ENCODE data around the gene HOXA11.
A peak's percentile ranks its signal among the peaks of the same experiment; 100 is the strongest.

Gene HOXA11

GRCh38 chr7:27163288-27164044, 21.6 kb downstream of the HOXA11 start:
- no peak for TF ChIP-seq EZH2phosphoT487 (IDR thresholded peaks at IDR 0.05; ENCODE audit: borderline replicate concordance, low read length)
- no peak for TF ChIP-seq CTCF (IDR thresholded peaks at IDR 0.05; ENCODE audit: low read depth, low read length, poor library complexity, severe bottlenecking)
- no peaks in the 10 kb centered on the region for H3K36me3 ChIP-seq (ENCODE audit: control insufficient read depth, low read length)
- no peak overlapping the region for H3K4me2 ChIP-seq (ENCODE audit: low read length)
- no peaks in the 10 kb centered on the region for H3K79me2 ChIP-seq (ENCODE audit: control insufficient read depth, low read length)
- peaks cover 63% of the 10 kb centered on the region for H3K27me3 ChIP-seq (ENCODE audit: control insufficient read depth, low read length)
- H3K9me2 ChIP-seq (replicated peaks; ENCODE audit: control insufficient read depth, low read length) = no peaks in the 10 kb centered on the region
- H3F3A ChIP-seq (ENCODE audit: control insufficient read depth, insufficient read depth) = no peaks in the 10 kb centered on the region; the same call in 1 of the 2 replicates
- H3K4me3 ChIP-seq (ENCODE audit: low read length) = no peak overlapping the region
- H3K9me3 ChIP-seq (ENCODE audit: control insufficient read depth, insufficient read depth, low read length) = no peaks in the 10 kb centered on the region
- H4K20me1 ChIP-seq (ENCODE audit: control insufficient read depth, insufficient read depth, low read depth, low read length) = no peaks in the 10 kb centered on the region
- peaks cover 19% of the 10 kb centered on the region for H3K4me1 ChIP-seq (ENCODE audit: control insufficient read depth, low read length)
- H3K27ac ChIP-seq (ENCODE audit: low read depth, low read length) = no peak overlapping the region

- no peak for TF ChIP-seq CTCF (IDR thresholded peaks at IDR 0.05; ENCODE audit: low read depth, low read length, poor library complexity, severe bottlenecking)
- no peak for TF ChIP-seq EZH2phosphoT487 (IDR thresholded peaks at IDR 0.05; ENCODE audit: borderline replicate concordance, low read length)
Observed at GRCh38 chr7:27162561-27163287, 22.3 kb downstream of the HOXA11 start.

GRCh38 chr7:27161721-27162560, 23.1 kb downstream of the HOXA11 start:
- Histone ChIP-seq H3K9me3 (ENCODE audit: control insufficient read depth, insufficient read depth, low read length) (no peaks in the 10 kb centered on the region), H4K20me1 (ENCODE audit: control insufficient read depth, insufficient read depth, low read depth, low read length) (no peaks in the 10 kb centered on the region), H3K9me2 (replicated peaks; ENCODE audit: control insufficient read depth, low read length) (no peaks in the 10 kb centered on the region), H3F3A (ENCODE audit: control insufficient read depth, insufficient read depth) (no peaks in the 10 kb centered on the region; the same call in 1 of the 2 replicates), H3K4me2 (ENCODE audit: low read length) (peak overlapping the region; percentile 93), H3K4me3 (ENCODE audit: low read length) (no peak overlapping the region; the same call in 1 of the 2 replicates), H3K4me1 (ENCODE audit: control insufficient read depth, low read length) (peaks cover 20% of the 10 kb centered on the region), H3K36me3 (ENCODE audit: control insufficient read depth, low read length) (no peaks in the 10 kb centered on the region), H3K79me2 (ENCODE audit: control insufficient read depth, low read length) (no peaks in the 10 kb centered on the region), H3K27ac (ENCODE audit: low read depth, low read length) (no peak overlapping the region), H3K27me3 (ENCODE audit: control insufficient read depth, low read length) (peaks cover 63% of the 10 kb centered on the region)
- no peak for TF ChIP-seq EZH2phosphoT487 (IDR thresholded peaks at IDR 0.05; ENCODE audit: borderline replicate concordance, low read length)

More at GRCh38 chr7:27162561-27163287, 22.3 kb downstream of the HOXA11 start:
- Histone ChIP-seq H3K36me3 (ENCODE audit: control insufficient read depth, low read length) (no peaks in the 10 kb centered on the region), H3K9me3 (ENCODE audit: control insufficient read depth, insufficient read depth, low read length) (no peaks in the 10 kb centered on the region), H4K20me1 (ENCODE audit: control insufficient read depth, insufficient read depth, low read depth, low read length) (no peaks in the 10 kb centered on the region), H3K9me2 (replicated peaks; ENCODE audit: control insufficient read depth, low read length) (no peaks in the 10 kb centered on the region), H3K79me2 (ENCODE audit: control insufficient read depth, low read length) (no peaks in the 10 kb centered on the region), H3F3A (ENCODE audit: control insufficient read depth, insufficient read depth) (no peaks in the 10 kb centered on the region; the same call in 1 of the 2 replicates), H3K4me3 (ENCODE audit: low read length) (no peak overlapping the region), H3K27ac (ENCODE audit: low read depth, low read length) (no peak overlapping the region), H3K4me1 (ENCODE audit: control insufficient read depth, low read length) (peaks cover 20% of the 10 kb centered on the region), H3K4me2 (ENCODE audit: low read length) (no peak overlapping the region), H3K27me3 (ENCODE audit: control insufficient read depth, low read length) (peaks cover 63% of the 10 kb centered on the region)

Measured in DOHH2 (cell line).